CD1c-positive myeloid dendritic cell (primary cell): ENCODE measurements around the gene NFE2.
"Not testable (repeated sequence)": the region's sequence is repeated elsewhere in the genome, so short reads cannot be mapped to it uniquely, and the experiment has no call there.

Experiments used
- DNase-seq: peaks from one replicate; pipeline ENCODE4 v3.0.0-alpha.2; 2016; ENCODE audit errors: extremely low spot score

The NFE2 gene

DNA sequence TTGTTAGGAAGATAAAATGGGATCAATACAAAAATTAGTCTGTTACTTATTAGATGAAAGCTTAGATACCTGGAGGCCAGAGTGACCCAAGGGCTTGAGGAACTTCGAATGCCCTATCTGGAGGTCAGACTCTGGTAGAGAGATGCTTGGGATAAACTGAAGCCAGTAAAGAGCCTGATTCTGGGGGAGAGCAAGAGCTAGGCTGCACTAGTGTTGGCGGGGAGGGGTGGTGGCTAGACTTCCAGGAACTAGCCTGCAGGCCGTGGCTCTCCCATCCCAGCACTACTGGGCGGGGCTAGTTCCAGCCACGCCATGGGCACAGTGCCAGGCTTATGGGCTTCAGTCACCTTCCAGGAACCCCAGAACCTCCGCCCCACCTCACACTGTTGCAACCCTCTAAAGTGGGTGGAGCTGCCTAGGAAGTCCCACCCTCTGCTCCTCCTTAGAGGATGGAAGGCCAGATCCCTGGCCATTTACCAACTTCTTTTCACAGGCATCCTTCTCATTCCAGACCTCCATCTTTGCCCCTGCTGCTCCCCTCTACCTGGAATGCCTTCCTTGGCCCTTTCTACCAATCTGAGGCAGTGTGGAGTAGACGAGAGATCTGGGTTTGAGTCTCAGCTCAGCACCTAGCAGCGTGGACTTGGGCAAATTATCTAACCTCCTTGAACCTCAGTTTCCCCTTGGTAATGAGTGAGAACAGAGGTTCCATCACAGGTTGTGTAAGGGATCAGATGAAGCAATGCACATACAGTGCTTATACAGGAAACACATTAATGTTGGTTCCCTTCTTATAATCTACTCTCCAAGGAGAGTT is 6.3 kb upstream of the NFE2 start:
- peak; percentile 97 for DNase-seq

DNA sequence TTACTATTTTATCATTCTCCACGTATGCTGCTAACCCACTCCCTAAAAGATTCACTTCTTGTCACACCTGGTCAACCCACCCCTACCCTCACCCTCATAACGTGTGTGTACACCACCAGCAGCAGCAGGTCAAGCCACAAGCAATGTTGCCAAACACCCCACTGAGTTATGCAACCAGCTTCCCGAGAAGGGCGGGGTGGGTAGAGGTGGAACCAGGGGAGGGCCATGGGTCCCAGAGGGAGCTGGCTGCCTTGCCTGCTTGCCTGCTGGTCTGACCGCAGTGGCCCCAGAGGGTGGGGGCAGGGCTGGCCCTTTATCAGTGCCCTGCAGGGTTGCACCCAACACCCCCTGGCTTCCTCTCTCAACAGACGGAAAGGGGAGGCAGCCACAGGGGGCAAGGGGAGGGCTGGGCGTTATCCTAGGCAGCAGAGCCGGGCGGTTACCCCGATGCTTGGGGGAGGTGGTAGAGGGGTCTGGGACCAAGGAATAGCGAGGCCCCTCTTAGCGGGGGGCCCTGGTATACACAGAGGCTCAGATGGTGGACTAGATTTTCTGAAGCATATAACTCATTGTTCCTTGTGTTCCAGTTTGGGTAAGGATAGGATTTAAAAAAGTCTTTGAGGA is 3.5 kb upstream of the NFE2 start:
- peak; percentile 86 for DNase-seq

DNA sequence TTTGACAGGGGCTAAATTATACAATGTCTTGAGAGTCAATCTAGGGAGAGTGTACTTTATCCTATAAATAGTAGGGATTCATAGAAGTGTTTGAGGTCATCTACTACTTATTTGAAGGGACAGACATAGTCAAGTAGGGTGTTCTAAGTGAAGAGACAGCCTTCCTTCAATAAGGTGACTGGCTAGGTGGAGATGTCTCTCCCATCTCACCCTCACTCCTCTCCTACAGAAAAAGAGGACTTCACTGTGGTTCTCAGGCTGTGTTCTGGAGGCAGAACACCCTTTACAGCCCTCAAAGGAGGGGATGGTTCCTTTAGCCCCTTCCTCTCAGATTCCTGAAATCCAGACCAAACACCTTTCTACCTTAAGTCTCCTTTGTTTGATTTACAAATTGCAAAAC is 2.8 kb upstream of the NFE2 start:
- DNase-seq: no peak

DNA sequence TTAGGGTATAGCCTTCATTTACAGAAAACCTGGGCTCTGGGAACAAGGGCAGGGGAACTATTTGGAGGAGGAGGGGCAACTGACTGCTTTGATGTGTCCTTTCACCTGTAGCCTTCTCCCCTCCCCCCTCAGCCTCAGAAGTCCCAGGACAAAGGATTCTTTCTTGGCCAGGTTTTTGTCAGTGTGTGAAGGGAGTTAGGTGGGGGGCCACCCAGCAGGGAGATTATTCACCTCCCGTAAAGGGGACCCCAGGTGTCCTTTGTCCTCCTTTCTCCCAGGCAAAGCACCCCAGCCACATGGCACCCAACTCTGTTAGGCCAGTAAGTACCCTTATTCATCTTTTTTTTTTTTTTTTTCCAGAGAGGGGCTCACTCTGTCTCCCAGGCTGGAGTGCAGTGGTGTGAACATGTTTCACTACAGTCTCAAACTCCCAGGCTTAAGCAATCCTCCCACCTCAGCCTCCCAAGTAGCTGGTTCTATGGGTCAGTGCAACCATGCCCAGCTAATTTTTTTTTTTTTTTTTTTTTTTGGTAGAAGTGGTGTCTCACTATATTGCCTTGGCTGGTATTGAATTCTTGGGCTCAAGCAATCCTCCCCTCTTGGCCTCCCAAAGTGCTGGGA is 723 bp upstream of the NFE2 start:
- no peak for DNase-seq

DNA sequence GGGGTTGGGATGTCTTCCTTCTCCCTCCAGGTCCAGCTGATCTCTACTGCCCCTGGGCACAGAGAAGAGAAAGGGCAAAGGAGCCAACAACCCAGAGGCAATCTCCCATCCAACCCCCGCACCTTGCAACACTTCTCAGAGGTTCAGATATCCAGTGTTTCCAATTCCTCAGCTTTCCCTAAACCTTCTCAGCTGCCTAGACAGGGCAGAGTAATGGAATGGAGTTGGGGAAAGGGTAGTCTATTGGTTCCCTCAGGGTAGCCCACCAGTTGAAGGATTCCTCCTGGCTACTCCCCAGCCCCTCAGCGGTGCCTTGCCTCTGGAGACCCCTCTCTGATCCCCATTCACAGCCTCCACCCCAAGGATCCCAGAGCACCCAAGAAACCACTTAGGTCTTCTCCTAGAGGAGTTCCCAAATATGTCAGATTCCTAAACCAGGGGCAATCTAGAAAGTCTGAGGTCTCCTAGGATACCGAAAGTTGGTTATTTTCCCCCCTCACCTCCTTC is 537 bp downstream of the NFE2 start:
- no peak for DNase-seq

DNA sequence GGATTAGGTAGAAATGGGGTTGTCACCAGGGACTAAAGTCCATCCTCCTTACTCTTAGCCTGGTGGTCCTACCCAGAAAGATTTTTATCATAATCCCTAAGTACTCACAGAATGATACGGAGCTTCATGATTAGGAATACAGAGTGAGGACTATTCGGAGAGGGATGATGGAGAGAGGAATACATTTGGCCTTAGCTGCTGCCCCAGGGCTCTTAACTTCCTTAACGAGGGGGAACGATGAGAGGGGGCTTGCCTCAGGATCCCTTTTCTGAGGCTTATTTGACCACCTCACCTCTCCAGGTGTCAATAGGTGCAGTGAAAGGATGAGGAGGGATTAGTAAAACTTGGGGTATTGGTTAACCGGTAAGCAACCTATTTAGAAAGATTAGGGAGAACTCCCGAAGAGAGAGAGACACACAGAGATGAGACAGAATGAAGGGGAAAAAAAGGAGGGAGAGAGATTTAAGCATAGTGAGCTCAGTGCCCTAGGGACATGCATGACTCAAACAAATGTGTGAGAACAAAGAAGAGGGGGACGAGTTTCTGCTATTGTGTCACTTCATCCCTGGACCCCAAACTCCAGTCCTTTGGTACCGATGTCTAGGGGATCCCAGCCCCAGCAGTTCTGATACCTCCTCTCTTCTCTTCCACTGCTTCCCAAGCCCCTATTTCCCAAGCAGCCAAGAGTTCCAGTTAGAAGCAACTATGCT is 1.1 kb downstream of the NFE2 start:
- DNase-seq: no peak

DNA sequence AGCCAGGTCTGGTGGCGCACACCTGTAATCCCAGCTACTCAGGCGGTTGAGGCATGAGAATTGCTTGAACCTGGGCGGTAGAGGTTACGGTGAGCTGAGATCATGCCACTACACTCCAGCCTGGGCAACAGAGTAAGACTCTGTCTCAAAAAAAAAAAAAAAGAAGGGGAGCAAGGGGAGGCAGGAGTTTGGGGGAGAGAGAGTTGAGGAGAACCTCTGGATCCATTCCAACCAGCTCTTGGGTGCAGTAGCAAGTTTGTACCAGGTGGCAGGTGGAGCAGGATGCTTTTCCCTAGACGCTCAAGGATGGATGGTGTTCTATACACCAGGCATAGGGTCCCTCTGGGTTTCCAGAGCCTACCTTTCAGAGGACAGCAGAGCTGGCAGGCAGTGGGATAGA is 1.9 kb downstream of the NFE2 start:
- no peak for DNase-seq

DNA sequence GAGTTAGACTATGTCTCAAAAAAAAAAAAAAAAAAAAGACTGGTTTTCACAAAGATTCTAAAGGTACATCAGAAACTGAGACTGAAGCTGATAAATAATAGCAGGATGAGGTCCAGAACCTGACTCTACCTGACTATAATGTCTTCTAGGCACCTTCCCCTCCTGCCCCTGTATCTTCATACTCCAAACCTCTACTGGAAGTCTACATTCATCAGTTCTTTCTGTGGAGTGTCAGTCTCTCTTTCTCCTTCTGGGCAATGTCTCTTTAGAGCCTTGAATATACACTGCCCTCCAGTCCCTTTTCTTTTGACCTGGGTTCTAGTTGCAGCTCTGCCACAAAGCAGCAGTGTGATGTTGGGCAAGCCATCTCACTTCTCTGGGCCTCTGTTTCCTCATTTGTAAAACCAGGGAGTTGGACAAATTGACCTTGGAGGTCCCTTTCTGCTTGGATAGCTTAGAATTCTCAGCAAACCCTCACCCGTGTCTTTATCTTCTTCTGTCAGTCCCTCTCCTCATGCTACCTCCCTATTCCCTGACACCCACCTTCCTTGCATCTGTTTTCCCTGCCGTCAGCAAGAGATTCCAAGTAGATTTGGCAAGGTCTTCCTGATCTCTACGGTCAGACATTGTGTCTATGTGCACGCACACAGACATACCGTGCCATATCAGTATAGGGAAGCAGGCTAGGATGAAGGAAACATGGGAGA is 4.3 kb downstream of the NFE2 start:
- DNase-seq: peak; percentile 41

DNA sequence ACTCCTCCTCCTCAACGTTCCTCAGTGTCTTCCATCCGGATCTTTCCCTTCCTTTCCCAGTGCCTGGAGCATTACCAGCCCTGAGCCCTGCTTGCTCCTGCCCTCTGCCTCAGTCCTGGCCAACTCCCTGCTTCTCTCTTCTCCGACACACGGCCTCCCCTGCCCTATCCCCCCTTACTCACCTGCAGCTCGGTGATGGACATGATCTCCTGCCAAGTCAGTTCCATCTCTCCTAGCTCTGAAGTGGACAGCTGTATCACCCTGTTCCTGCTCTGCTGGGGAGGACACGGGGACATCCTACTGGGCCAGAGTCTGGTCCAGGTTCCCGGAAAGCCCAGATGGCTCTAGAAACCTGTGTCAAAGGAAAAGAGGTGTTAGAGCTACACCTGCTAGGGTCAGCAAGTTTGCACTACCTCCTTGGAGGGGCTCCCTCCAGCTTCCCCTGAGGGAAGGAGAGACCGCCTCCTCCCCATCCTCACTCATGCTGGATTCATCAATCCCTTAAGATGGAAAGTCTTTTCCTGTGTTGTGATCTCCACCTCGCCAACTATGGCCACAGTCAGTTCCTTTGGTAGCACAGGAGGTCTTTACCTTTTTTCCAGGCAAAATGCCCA is 5.8 kb downstream of the NFE2 start:
- no peak for DNase-seq

DNA sequence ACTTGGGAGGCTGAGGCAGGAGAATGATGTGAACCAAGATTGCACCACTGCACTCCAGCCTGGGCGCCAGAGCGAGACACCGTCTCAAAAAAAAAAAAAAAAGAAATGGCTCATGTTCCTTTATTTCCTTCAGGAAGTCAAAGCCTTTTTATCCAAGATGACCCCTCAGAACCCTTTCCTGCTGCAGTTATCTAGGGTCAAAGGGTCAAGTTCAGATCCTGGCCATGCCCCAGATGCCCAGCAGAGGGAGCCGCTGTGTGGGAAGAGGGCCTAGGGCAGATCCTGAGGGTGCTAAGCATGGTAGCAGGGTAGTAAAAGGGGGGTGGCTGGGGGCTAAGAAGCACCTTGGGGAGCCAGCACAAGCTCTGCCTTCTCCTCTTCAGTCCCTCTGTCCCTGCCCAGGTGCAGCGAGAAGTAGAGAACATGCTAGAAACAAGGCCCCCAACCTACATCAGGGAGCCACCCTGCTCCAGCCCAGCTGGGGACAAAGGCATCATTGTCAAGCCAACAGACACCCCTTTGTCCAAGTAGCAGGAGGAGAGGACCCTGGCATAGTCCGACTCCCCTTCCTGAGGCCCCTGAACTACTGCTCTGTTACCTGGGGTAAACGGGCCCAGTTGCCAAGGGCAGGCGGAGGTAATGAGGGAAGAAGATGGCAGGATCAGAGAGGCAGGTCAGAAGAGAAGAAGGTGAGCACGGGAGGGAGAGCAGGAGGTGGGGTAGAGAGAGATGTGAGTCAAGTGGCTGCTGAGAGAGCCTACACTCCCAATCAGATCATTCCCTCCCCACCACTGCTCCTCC is 6.5 kb downstream of the NFE2 start:
- peak; percentile 81 for DNase-seq

DNA sequence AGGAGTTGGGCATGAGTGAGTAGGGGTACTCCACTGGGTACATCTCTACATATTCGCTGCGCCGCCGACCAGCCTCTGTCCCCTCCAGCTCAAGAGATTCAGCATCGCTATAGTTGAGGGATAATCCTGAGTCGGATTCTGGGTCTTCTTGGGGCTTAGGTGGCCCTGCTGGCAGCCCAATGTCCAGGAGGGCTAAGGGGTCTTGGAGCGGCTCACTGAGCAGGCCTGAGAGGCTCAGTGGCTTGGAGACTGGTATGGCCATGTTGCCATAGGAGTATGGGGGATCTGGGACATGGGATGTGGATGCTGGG is 7.9 kb downstream of the NFE2 start:
- DNase-seq: no peak

DNA sequence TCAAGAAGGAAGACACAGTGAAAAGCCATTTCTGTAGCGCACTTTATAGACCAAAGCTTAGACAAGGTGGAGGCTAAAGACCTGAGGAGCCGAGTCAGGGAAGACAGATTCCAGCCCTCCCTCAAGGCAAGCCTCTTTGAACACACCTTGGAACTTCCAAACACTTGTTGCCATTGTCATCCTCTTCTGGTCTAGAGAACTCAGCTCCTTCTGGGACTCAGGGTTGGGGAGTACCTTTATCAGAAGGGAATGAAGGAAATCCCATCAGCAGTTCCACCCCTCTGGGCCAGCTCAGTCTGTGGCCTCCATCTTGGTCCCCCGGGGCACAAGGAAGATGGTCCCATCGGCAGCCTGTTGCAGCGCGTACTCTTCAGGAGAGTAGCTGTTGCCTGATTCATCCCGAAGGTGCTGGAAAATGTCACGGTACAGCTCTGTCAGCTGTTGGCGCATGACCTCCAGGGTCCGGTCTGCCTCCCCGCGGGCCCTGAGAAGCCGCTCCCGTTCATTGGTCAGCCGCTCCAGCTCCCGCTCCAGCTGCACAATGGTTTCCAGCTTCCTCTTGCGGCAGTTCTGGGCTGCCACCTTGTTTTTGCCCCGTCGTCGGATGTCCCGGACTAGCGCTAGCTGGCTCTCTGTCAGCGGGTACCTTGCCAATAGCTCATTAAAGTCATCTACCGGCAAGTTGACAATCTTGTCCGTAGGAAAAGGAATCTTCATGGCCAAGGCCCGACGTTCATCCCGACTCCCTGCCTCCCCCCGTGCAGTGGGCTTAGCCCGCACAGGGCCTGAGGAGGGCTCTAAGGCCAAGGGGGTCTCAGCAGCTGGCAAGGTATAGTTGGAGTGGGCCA is 8.5 kb downstream of the NFE2 start:
- DNase-seq: no peak

DNA sequence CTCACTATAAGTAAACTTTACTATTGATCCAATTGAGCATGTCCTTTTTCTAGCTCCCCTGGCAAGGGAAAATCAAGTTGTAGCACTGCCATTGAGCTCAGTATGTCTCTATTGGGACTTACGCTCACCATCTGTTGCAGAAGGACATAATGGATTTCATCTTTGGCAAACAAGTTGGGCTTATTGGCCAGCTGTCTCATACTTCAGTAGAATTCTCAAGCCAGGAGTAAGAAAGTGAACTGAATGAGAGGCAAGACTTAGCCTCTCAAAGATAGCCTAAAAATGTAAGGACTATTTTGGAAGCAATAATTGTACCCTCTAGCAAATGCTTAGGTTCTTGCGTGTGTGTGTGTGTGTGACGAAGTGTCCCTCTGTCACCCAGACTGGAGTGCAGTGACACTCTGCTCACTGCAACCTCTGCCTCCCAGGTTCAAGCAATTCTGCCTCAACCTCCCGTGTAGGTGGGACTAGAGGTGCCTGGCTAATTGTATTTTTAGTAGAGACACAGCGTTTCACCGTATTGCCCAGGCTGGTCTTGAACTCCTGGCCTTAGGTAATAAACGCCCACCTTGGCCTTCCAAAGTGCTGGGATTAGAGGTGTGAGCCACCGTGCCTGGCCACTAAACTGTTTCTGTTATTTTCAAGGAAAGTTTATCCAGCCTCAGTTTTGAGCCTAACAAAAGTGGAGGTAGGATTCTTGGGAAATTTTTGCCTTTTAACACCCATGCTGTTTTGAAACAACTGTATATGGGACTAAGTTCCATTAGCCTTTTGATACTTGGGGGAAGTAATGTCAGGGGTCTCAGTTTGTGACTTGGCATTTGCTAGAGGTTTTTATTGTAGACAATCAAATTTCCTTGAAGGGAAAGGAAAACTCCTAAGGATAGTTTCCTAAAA is 13.3 kb downstream of the NFE2 start:
- DNase-seq: no peak

DNA sequence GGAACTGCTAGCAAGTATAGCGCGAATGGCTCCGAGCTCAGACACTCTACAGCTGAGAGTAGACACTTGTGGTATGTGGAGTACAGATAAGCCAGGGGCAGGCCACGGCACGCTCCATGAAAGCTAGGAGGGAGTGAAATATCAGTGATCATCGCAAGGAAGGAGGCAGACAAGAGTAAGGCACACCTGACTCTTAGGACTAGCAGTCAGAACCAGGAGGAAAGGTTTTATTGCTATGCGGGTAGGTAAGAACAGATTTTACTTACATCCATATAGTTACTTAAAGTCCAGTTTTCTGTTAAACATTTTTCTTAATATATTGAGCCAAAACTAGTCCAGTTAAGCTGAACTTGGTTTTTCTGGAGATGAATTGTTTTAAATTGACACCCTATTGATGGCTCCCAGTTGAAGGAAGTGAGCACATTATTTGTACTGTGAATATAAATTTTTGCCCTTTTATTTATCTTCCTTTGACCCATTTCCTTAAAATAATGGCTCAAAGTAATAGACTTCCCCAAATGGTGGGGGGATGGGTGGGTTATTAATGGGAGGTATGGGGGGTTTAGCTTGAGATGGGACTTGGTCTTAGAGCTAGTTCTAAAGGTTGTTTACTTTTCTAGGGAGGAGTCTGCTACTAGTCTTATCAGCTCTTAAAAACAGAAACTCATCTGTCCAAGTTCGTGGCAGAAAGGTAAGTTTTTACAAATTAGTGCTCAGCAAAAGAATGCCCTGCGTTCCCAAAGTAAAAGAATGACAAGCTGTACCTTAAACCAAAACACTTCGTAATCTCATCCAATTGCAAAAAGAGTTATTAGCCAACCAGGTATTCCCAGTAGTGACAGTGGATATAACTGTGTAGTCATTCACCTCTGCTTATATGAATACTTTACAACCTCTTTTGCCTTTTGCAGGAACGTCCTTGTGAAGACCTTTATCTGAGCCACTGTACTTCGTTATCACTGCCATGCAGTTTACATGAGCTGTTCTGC is 14.5 kb downstream of the NFE2 start:
- no peak for DNase-seq

DNA sequence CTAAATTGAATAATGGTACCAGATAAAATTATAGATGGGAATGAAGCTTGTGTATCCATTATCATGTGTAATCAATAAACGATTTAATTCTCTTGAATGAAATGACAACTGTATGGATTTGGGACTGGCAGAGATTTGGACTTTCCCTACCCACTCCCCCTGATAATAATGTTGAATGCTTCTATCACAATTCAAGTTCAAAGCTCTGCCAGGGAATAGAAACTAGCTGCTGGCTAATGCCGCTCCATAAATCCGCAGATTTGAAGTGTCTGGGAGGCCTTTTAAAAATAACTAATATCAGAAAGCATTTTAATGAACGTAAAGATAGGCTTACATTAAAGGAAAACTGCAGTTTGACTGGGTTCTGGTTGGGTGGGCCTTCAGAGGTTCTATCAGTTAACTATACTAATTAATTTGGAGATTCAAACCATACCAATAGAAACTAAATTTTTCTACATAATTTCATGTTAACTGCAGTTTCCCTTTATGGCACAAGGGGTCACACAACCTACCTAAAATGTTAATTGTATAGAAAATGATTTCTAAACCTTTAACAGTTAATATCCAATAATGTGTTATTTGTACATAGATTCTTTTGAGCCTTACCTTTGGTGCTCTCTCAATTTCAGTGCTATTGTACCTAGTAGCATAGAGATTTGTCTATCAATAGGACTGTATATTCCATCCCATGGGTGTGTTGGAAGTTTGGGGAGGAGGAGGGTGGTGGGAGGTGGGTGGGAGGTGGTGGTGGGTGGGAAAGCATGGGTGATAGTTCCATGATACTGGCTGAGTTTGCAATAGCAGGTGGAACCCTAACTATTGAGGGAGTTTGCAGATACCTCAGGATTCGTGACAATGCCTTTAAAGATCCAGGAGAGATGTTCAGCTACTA is 15.4 kb downstream of the NFE2 start:
- DNase-seq: no peak

DNA sequence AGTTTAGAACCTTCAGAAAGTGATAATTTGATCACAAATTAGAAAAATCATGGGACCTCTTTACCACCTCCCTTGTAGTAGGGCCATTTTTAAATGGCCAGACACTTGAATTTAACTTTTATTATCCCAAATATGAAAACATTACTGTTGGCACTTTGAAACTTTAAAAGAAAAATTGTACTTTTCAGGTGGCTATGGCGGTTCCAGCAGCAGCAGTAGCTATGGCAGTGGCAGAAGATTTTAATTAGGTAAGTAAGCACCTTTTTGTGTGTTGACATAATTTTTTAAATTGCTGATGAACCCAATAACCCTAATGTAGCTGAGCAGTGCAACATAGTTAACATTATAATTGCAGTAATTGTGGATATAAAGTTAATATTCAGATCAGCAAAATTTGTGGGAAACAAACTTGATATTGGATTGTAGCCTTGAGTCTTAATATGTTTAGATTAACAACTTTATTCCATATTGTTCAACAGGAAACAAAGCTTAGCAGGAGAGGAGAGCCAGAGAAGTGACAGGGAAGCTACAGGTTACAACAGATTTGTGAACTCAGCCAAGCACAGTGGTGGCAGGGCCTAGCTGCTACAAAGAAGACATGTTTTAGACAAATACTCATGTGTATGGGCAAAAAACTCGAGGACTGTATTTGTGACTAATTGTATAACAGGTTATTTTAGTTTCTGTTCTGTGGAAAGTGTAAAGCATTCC is 16.6 kb downstream of the NFE2 start:
- not testable (repeated sequence) for DNase-seq
